Activated CD4-positive, alpha-beta T cell treated with anti-CD3 and anti-CD28 coated beads, Interleukin-2, Interleukin-4, amounts not matched to agents 100 ng/mL and 50 ng/mL, durations not matched to agents 16 hours and 8 hours (primary cell): ENCODE measurements around the gene DOK6.

Experiments
- DNase-seq: peaks from one replicate; pipeline ENCODE4 v3.0.0-alpha.2; 2020; ENCODE audit warnings: low spot score

DOK6 gene

DNA sequence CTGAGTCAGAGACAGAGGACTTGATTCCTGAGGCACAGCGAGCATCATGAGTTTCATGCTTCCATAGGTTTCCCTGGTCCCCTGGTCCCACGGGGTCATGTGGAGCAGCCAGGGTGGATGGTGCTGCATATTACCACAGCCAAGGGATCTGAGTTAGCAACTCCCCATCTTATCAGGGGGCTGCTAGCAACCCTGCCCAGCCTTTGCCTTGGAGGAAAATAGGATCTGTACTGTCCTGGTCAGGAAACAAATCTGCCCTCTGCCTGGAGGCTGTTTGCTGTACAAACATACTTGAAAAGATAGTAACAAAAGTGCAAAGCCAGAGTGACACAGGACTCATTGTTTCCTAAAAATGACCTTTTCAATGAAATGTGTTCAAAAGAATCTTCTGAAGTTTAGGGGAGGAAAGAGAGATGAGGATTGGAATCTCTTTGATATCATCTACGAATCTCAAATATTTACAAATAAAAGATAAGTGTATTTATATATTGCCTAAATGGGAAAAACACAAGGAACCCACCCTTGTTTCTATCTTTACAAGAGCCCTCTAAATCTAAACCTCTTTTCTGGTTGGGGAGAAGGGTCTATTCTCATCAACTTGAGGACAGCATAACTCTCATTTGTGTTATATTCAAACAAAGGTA is 352.2 kb downstream of the DOK6 start:
- no peak for DNase-seq

DNA sequence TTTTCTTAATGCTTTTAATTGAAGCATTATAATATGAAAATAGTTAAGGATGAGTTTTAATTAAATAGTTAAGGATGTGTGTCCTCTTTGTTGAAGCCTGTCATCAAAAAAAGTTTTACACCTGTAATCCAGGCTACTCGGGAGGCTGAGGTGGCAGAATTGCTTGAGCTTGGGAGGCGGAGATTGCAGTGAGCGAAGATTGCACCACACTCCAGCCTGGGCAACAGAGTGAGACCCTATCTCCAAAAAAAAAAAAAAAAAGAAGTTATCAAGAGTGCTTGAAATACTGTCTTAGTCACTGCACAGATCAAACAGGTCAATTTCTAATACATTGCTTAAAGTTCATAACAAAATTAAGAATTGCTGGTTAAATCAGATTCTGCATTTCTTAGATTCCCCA is 353.4 kb downstream of the DOK6 start:
- DNase-seq, result no peak

DNA sequence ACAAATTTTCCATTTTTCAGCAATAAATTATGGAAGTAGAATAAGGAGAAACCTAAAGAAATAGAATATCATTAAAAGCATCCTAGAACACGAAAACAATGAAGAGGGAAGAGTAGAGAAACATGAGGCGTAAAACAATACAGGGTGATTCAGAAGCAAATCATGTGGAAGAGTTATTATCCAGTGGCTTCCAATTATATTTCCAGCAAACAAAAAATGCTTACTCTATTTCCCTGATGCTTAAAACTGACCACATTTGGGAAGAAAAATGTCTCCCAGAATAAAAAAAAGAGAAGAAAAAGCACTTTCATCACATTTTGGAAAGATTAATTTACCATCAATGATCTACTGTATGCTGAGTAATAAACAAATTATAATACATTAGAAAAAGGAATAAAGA is 354.4 kb downstream of the DOK6 start:
- DNase-seq, result no peak

DNA sequence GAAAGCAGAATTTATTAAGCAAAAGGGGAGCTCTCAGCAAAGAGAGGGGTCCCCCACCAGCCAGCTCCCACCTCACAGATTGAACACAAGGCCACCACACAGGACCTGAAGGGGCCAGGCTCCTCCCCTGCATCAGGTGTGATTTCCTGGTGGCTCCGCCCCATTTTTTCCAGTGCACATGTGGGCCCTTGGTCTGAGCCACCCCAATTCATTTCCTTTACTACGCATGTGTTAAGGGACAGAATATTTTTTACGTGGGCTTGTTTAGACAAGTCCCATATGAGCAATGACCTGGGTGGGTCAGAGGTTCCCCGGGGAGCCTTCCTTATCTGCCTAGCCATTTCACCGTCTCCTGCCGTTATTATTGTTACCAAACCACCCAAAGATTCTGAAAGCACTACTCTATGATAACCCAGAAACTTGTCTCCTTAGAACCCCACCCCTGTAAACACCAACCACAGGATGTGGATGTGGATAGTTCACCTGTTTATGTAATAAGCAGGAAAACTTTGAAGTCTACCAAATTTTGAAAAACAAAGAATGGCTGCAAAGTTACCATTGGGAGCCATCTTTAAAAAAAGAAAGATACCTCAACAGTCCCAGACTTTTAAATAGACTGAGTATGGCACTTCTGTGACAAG is 355.3 kb downstream of the DOK6 start:
- no peak for DNase-seq

DNA sequence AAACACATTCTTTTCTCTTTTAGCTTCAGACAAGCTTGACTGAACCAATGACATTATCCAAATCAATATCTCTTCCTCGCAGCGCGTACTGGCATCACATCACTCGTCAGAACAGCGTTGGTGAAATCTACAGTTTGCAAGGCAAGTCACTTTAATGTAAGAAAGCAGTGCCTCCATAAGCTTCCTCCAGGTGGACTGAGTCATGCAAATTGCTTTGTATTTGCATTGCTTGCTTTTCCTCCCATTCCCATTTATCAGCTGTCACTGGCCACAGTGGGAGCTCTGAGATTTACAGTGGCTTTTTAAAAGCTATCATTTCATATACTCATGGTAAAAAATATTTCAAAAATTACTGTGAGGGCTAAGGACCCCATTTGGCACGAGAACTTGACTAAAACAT is 357.0 kb downstream of the DOK6 start:
- no peak for DNase-seq

DNA sequence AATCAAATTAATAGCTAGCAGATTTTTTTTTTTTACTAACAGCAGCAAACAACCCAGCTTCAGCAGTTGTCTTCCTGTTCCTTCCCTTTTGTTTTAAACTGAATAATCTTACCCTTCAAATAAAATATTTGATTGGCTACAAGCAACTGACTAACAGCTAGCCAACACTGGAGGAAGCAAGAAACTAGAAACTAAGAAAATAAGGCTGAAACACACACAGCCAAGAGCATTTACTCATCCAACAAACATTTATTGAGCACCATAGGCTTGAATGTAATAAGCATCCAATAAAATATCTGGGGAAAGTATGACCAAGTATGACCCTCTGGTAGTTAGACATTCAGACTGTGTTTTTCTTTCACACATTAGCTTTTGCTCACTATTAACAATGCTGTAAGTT is 357.8 kb downstream of the DOK6 start:
- no peak for DNase-seq

DNA sequence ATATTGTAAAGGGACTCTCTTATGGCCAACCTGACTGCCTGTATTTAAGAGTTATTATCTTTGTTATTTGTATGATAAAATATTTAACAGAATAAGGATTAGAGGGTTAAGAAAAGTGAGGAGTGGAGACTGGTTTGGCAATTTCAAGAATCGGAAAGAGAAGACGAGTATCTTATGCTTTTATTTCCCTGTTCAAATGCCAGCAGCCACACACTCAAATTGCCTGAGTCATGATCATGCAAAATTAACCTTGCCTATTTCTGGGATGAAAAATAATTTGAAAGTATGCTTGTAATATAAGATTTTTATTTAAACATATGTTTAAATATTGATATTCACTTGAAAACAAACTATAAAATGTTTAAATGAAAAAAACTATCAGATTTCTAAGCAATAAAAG is 358.4 kb downstream of the DOK6 start:
- no peak for DNase-seq

DNA sequence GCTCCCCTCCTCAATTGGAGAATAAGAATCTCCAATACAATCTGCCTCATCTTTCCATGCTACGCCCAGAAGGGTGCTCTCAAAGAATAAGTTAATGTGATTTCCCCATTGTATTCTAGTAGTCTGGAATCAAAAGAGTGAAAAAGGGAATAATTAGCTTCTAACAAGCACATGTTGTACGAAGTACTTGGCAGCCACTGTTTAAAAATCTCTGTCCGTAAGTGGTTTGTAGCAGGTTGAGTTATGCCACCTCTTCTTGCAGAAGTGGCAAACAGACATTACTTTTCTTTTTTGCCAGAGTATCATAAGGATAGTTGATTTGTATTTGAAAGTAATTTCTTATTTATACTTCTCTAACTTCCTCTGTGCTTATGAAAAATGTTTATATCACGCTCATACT is 362.3 kb downstream of the DOK6 start:
- no peak for DNase-seq

DNA sequence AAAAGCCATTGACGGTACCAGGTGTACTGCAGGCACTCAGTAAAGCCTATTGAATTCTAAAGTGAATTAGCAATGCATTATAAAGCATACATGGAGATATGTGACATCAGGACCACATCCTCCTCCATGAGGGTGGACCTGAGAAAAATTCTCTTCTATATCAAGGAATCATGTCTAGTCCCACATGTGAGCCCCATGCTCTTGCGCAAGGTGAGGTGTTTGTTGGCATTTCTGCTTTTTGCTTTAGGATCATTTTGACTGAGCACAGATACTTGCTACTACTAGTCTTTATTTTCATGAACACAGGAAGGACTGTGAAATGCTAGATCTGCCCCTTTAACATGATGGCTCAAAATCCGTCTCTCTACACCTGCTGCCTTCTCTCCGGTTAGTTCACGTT is 363.1 kb downstream of the DOK6 start:
- DNase-seq, result no peak

DNA sequence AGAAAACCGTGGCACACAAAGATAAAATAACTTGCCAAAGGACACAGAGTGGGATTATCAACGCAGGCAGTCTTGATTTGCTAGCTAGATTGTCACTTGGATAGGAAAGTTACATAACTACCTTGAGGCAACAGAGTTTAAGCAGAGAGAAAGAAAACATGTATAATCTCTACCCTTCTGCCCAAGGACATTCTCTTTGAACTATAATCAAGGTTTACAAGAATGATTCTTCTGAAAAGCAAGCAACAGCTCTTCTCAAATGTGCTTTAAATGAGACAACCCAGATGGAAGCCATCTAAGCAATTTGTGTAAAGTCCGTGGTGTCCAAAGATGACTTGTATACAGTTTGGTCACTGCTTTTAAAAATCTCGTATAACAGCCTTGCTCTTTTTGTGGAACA is 369.6 kb downstream of the DOK6 start:
- DNase-seq, result no peak

DNA sequence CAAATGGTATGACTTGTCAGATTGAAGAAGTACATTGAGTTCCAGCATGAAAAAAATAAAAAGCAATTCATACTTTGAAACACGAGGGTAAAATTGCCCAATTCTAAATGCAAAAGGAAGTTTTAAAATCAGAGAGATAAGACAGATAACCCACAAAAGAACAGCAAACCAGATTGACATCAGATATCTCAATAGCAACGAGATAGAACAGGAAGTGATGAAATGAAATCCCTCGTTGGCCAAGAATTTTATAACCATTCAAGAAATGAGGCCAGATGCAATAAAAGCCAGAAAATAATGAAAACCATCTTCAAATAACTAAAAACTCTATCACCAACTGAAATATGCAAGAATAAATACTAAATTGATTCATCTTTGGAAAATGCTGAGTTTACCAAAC is 374.1 kb downstream of the DOK6 start:
- DNase-seq, result no peak

DNA sequence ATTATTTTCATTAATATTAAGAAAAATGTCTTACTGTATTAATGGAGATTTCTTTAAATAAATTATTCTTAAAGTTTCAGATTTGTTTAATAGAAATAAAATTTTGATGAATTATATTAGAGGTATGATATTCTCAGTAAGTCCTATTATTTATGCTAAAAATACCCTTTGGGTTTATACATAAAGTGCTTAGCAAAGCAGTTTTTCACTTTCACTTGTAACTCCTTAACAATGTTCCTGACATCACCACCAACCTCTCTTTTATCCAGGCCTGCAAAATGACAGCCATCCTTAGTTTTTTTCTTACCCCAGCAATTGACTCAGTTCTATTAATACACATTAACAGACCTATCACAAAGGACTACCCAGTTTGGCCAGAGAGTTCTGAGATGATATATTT is 376.6 kb downstream of the DOK6 start:
- DNase-seq, result no peak

DNA sequence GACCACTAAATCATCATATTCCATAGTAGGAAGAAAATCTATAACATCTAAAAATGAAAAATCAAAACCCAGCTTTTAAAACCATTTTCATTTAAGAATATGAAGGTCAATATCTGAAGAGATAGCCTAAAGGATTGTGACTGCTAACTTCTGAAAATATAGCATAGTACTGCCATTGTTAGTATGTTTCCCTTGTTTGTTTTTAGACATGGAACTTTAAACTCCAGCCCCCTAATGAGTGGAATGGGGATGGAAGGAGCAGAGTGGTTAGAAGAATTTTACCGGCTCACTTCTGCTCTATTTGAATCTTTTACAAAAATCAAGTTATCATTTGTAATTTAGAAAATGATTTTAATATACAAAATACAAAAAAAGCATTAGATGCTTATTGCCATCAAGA is 378.0 kb downstream of the DOK6 start:
- DNase-seq, result no peak

DNA sequence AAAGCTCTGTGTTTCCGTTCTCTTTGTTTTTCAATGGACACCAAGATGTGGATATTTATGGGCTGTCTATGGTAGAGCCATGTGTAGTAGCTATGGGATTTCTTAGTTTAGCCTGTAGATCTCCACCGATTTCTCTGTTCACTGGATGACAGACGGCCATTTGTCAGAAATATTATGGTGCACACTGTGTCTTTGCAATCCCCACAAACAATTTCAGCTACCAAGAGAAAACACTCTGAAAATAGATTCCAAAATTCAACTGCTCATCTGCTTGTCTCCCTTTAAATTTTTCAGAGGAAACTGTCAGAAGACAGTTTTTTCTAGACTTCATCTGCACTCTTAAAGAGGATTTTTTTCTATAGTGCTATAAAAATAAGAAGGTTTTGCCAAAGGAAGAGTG is 380.2 kb downstream of the DOK6 start:
- no peak for DNase-seq

DNA sequence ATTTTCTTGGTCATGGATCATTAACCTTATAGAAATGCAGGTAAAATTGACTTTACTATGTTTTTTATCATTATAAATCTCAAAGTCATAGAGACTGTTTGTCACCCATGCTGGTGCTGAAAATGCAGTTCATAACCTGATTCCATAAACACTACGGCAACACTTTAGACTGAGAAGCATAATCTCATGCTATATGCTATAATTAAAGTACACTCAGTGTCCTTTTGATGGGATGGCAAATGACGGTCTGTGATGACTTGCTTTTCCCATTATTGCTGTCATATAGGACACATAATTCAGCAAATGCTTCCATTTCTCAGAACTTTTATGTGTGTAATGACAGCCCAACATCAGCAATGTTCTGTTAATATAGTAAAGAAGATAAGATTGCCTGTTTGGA is 384.1 kb downstream of the DOK6 start:
- no peak for DNase-seq

DNA sequence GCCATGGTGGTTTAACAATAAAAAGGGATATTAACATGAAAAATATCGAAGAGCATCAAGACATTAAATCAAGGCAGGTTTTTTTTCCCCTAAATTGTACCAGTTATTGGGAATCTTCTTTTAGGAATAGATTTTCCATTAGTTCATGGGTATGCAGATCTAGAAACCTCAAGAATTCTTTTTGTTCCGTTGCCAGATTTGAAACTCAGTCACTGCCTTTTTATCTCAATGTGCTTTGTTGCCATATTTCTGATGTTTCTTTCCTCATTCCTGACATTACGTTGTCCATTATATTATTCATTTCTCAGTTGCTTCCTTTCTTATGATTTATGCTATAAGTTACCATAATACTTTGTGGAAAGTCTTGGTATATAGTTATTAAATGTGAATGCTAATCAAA is 384.8 kb downstream of the DOK6 start:
- DNase-seq, result no peak

DNA sequence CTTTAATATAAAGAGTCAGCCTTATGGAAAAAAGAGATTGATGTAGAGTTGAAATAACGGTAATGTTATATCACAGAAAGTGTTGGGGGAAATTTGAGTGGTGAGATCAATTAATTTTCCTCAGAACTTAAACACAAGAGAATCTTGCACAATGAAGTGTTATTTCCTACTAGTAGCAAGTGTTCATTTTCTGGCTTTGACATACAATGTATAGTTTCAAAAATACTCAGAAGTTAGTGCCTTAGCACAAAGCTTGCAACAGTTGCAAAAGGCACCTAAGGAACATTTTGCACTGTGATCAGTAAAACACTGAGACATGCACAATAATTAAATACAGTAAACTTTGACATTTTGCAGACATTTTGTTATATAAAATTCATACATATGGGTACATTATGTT is 385.7 kb downstream of the DOK6 start:
- no peak for DNase-seq

DNA sequence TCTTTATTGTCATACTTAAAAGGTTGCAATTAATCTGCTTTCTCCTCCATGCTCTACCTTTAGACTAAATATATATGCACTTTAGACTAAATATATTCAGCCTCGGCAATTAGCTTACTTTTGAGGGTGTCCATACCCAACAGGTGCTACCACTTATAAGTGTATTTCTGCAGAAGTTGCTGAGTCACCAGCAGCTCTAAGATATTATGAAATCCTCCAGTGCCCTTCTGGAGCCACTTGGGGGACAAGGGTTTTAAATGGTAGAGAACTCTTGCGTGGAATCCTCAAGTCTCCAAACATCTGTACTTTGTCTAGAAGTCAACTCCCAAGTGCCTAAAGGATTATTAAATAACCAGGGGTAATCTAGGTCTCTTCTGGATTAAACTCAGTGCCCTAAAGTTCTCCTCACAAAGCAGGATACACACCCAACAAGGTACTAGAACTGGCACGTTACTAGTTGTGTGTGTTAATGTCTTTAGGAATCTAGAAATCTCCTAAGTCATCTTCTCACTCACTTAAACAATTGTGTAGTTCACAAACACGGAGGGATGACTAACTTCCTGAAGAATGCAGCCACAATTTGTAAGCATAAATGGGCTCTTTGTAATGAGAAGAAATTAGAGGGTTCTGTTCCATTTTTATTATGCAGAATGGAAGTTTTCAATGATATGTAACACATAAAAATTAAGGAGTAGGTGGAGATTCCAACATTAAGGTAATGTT is 387.3 kb downstream of the DOK6 start:
- no peak for DNase-seq

DNA sequence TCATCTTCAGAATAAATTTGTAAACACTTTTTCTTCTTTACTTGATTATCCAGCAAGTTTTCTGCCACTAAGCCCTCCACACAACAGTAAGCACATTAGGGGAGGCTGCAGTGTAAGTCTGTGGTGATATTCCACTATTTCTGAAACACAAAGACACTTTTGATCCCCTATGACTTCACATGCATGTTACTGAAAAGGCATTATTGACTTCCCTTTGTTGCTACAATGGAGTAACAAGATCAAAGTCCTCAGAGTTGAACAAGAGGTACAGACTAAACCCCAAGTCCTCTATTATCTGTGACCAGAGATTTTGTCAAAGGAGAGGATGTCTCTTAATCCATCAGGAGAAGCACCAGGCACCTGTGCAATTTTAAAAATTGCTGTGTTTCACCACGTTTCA is 389.1 kb downstream of the DOK6 start:
- DNase-seq, result no peak

DNA sequence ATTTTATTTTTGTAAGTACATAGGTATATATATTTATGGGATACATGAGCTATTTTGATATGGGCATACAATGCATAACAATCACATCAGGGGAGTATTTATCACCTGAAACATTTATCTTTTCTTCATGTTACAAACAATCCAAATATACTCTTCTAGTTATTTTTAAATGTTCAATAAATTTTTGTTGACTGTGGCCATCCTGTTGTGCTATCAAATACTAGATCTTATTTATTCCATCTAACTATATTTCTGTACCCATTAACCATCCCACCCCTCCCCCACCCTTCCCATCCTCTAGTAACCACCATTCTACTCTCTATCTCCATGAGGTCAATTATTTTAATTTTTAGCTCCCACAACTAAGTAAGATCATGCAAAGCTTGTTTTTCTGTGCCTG is 390.0 kb downstream of the DOK6 start:
- no peak for DNase-seq

DNA sequence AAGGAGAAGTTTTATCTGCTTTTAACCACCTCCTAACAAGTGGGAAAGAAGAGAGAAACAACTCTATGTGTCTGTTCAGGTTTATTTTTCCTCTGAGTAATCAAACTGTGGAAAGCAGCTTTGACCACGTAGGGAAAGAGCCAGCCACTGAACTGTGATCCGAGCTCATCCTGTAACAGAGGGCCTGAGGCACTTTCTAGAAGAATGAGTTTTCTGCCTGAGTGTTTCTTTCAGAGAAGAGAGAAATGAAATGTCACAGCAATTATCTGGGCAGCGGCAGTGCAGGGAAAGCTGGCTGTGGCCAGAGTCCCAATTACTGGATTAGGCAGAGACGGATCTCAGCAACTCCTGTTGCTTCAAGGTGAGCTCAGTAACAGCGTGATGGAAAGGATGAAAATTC is 395.1 kb downstream of the DOK6 start:
- DNase-seq, result no peak

DNA sequence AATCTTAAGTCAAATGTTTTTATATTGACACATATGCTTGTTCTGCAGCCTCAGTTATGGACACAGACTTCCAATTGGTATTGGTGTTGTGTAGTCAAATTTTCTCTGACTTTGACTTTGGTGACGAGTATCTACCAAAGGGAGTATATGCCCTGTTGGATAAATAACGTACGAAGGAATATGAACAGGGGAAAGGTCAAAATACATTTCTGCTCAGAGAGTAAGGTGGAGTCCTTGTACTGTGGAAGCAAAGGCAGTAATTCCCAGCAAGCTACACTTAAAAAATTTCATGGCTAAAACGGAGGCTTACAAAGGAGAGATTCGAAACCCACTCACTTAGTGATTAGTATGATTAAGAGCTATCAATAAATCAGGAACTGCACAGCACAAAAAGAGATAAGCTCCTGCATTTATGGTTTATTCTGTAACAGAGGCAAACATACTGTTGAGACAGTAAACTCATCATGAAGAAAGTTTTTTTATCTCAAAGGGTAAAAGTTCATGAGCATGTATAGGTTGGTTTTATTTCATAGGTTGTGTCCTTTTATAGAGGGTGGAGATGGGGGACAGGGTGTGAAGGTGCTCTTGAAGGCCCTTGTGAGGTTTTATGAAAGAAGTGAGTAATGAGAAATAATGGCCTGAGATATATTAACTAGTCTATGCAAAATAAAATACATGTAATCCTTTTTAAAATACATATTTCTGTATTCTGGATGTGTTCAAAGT is 404.3 kb downstream of the DOK6 start:
- DNase-seq, result no peak

DNA sequence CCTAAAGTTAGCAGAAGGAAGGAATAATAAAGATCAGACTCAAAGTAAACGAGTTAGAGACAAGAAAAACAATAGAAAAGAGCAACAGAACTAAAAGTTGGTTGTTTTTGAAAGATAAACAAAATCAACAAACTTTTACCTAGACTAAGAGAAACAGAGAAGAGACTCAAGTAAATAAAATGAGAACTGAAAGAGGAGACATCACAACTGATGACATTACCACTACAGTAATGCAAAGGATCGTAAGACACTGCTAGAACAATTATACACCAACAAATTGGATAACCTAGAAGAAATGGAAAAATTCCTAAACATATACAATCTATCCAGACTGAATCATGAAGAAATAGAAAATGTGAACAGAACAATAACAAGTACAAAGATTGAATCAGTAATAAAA is 407.7 kb downstream of the DOK6 start:
- no peak for DNase-seq
